ENCODE measurements around the gene POTEM.
"Not testable (repeated sequence)": the region's sequence is repeated elsewhere in the genome, so short reads cannot be mapped to it uniquely, and the experiment has no call there.

POTEM gene

GRCh38 chr14:19038060-19038664 lies 70.9 kb downstream of the POTEM start:
- DNase-seq: not testable (repeated sequence)

- DNase-seq: not testable (repeated sequence)
Observed at GRCh38 chr14:19038785-19039184, 71.6 kb downstream of the POTEM start.

- DNase-seq: not testable (repeated sequence)
Observed at GRCh38 chr14:19043384-19043783, 76.2 kb downstream of the POTEM start.

Measured in EL (cell line).